Measurements from ENCODE around the gene CENPP. TPM values are rescaled to one million over a fixed set of nuclear protein-coding genes. Genes with fewer than 3 reads are reported as not detected.
A peak's percentile ranks its signal among the peaks of the same experiment; 100 is the strongest.

CENPP gene
- total RNA-seq, 1 experiment from 2014 or later = 10.3 TPM

- no peaks in the 10 kb centered on the region for H3K27me3 ChIP-seq (ENCODE audit: control insufficient read depth, insufficient read depth, low read length)
- no peak for DNase-seq
- H3K36me3 ChIP-seq (replicated peaks; ENCODE audit: control insufficient read depth, insufficient read depth, low read length) = no peaks in the 10 kb centered on the region
- H3K4me3 ChIP-seq (ENCODE audit: insufficient read depth, low read depth, low read length) = no peak overlapping the region
These were observed 114.9 kb downstream of the CENPP start for GRCh38 chr9:92440751-92441046.

- Histone ChIP-seq H3K4me3 (ENCODE audit: insufficient read depth, low read depth, low read length) (no peak overlapping the region), H3K36me3 (replicated peaks; ENCODE audit: control insufficient read depth, insufficient read depth, low read length) (no peaks in the 10 kb centered on the region), H3K27me3 (ENCODE audit: control insufficient read depth, insufficient read depth, low read length) (no peaks in the 10 kb centered on the region)
- DNase-seq = no peak
These were observed 119.1 kb downstream of the CENPP start for GRCh38 chr9:92444841-92445240.

GRCh38 chr9:92446536-92446935, 120.8 kb downstream of the CENPP start:
- no peaks in the 10 kb centered on the region for H3K27me3 ChIP-seq (ENCODE audit: control insufficient read depth, insufficient read depth, low read length)
- no peak overlapping the region for H3K4me3 ChIP-seq (ENCODE audit: insufficient read depth, low read depth, low read length)
- no peak for DNase-seq
- no peaks in the 10 kb centered on the region for H3K36me3 ChIP-seq (replicated peaks; ENCODE audit: control insufficient read depth, insufficient read depth, low read length)

GRCh38 chr9:92455217-92455616, 129.5 kb downstream of the CENPP start:
- peak; percentile 40 for DNase-seq
- Histone ChIP-seq H3K36me3 (replicated peaks; ENCODE audit: control insufficient read depth, insufficient read depth, low read length) (no peaks in the 10 kb centered on the region), H3K27me3 (ENCODE audit: control insufficient read depth, insufficient read depth, low read length) (no peaks in the 10 kb centered on the region), H3K4me3 (ENCODE audit: insufficient read depth, low read depth, low read length) (no peak overlapping the region)

- DNase-seq = no peak
- Histone ChIP-seq H3K4me3 (ENCODE audit: insufficient read depth, low read depth, low read length) (no peak overlapping the region), H3K36me3 (replicated peaks; ENCODE audit: control insufficient read depth, insufficient read depth, low read length) (no peaks in the 10 kb centered on the region), H3K27me3 (ENCODE audit: control insufficient read depth, insufficient read depth, low read length) (no peaks in the 10 kb centered on the region)
These were observed 131.8 kb downstream of the CENPP start for GRCh38 chr9:92457576-92457975.

- no peak overlapping the region for H3K4me3 ChIP-seq (ENCODE audit: insufficient read depth, low read depth, low read length)
- DNase-seq = no peak
- no peaks in the 10 kb centered on the region for H3K27me3 ChIP-seq (ENCODE audit: control insufficient read depth, insufficient read depth, low read length)
- no peaks in the 10 kb centered on the region for H3K36me3 ChIP-seq (replicated peaks; ENCODE audit: control insufficient read depth, insufficient read depth, low read length)
These were observed 137.6 kb downstream of the CENPP start for GRCh38 chr9:92463387-92463786.

- H3K27me3 ChIP-seq (ENCODE audit: control insufficient read depth, insufficient read depth, low read length) = no peaks in the 10 kb centered on the region
- no peak for DNase-seq
- no peak overlapping the region for H3K4me3 ChIP-seq (ENCODE audit: insufficient read depth, low read depth, low read length)
- no peaks in the 10 kb centered on the region for H3K36me3 ChIP-seq (replicated peaks; ENCODE audit: control insufficient read depth, insufficient read depth, low read length)
These were observed 138.2 kb downstream of the CENPP start for GRCh38 chr9:92463984-92464383.

- H3K36me3 ChIP-seq (replicated peaks; ENCODE audit: control insufficient read depth, insufficient read depth, low read length) = no peaks in the 10 kb centered on the region
- no peak overlapping the region for H3K4me3 ChIP-seq (ENCODE audit: insufficient read depth, low read depth, low read length)
- H3K27me3 ChIP-seq (ENCODE audit: control insufficient read depth, insufficient read depth, low read length) = no peaks in the 10 kb centered on the region
- DNase-seq = no peak
These were observed 141.3 kb downstream of the CENPP start for GRCh38 chr9:92467041-92467440.

GRCh38 chr9:92467511-92467910, 141.8 kb downstream of the CENPP start:
- Histone ChIP-seq H3K27me3 (ENCODE audit: control insufficient read depth, insufficient read depth, low read length) (no peaks in the 10 kb centered on the region), H3K36me3 (replicated peaks; ENCODE audit: control insufficient read depth, insufficient read depth, low read length) (no peaks in the 10 kb centered on the region)
- DNase-seq = no peak

GRCh38 chr9:92468206-92468605, 142.5 kb downstream of the CENPP start:
- no peak for DNase-seq
- Histone ChIP-seq H3K4me3 (ENCODE audit: insufficient read depth, low read depth, low read length) (no peak overlapping the region), H3K27me3 (ENCODE audit: control insufficient read depth, insufficient read depth, low read length) (no peaks in the 10 kb centered on the region), H3K36me3 (replicated peaks; ENCODE audit: control insufficient read depth, insufficient read depth, low read length) (no peaks in the 10 kb centered on the region)

More at GRCh38 chr9:92467511-92467910, 141.8 kb downstream of the CENPP start:
- H3K4me3 ChIP-seq (ENCODE audit: insufficient read depth, low read depth, low read length) = no peak overlapping the region

GRCh38 chr9:92474587-92474986, 148.8 kb downstream of the CENPP start:
- Histone ChIP-seq H3K4me3 (ENCODE audit: insufficient read depth, low read depth, low read length) (no peak overlapping the region), H3K36me3 (replicated peaks; ENCODE audit: control insufficient read depth, insufficient read depth, low read length) (no peaks in the 10 kb centered on the region), H3K27me3 (ENCODE audit: control insufficient read depth, insufficient read depth, low read length) (no peaks in the 10 kb centered on the region)
- no peak for DNase-seq

GRCh38 chr9:92476962-92477361, 151.2 kb downstream of the CENPP start:
- H3K27me3 ChIP-seq (ENCODE audit: control insufficient read depth, insufficient read depth, low read length) = no peaks in the 10 kb centered on the region
- H3K4me3 ChIP-seq (ENCODE audit: insufficient read depth, low read depth, low read length) = no peak overlapping the region
- H3K36me3 ChIP-seq (replicated peaks; ENCODE audit: control insufficient read depth, insufficient read depth, low read length) = no peaks in the 10 kb centered on the region

GRCh38 chr9:92478783-92479182, 153.0 kb downstream of the CENPP start:
- DNase-seq = no peak
- Histone ChIP-seq H3K36me3 (replicated peaks; ENCODE audit: control insufficient read depth, insufficient read depth, low read length) (no peaks in the 10 kb centered on the region), H3K27me3 (ENCODE audit: control insufficient read depth, insufficient read depth, low read length) (no peaks in the 10 kb centered on the region), H3K4me3 (ENCODE audit: insufficient read depth, low read depth, low read length) (no peak overlapping the region)

More at GRCh38 chr9:92476962-92477361, 151.2 kb downstream of the CENPP start:
- DNase-seq = no peak

GRCh38 chr9:92479346-92479745, 153.6 kb downstream of the CENPP start:
- DNase-seq = no peak
- H3K36me3 ChIP-seq (replicated peaks; ENCODE audit: control insufficient read depth, insufficient read depth, low read length) = no peaks in the 10 kb centered on the region
- no peak overlapping the region for H3K4me3 ChIP-seq (ENCODE audit: insufficient read depth, low read depth, low read length)
- no peaks in the 10 kb centered on the region for H3K27me3 ChIP-seq (ENCODE audit: control insufficient read depth, insufficient read depth, low read length)

- H3K4me3 ChIP-seq (ENCODE audit: insufficient read depth, low read depth, low read length) = no peak overlapping the region
- DNase-seq = no peak
- H3K36me3 ChIP-seq (replicated peaks; ENCODE audit: control insufficient read depth, insufficient read depth, low read length) = no peaks in the 10 kb centered on the region
These were observed 154.6 kb downstream of the CENPP start for GRCh38 chr9:92480291-92480771.

GRCh38 chr9:92480986-92481633, 155.4 kb downstream of the CENPP start:
- no peak for DNase-seq
- H3K27me3 ChIP-seq (ENCODE audit: control insufficient read depth, insufficient read depth, low read length) = no peaks in the 10 kb centered on the region
- H3K4me3 ChIP-seq (ENCODE audit: insufficient read depth, low read depth, low read length) = no peak overlapping the region
- H3K36me3 ChIP-seq (replicated peaks; ENCODE audit: control insufficient read depth, insufficient read depth, low read length) = no peaks in the 10 kb centered on the region

More at GRCh38 chr9:92480291-92480771, 154.6 kb downstream of the CENPP start:
- no peaks in the 10 kb centered on the region for H3K27me3 ChIP-seq (ENCODE audit: control insufficient read depth, insufficient read depth, low read length)
